NB4 (cell line): ENCODE results near the gene OPHN1.

Experiments used
- POLR2A ChIP-seq: IDR thresholded peaks from 2 replicates; pipeline ENCODE4 v1.6.1; 2011; ENCODE audit warnings: mild to moderate bottlenecking; ENCODE audit not compliant: insufficient read length; ENCODE audit errors: extremely low read depth
- TF ChIP-seq, protein P1 (sequence below): IDR thresholded peaks from one replicate; pipeline ENCODE4 v1.5.1; 2012; ENCODE audit warnings: low read depth, low read length

DNA sequence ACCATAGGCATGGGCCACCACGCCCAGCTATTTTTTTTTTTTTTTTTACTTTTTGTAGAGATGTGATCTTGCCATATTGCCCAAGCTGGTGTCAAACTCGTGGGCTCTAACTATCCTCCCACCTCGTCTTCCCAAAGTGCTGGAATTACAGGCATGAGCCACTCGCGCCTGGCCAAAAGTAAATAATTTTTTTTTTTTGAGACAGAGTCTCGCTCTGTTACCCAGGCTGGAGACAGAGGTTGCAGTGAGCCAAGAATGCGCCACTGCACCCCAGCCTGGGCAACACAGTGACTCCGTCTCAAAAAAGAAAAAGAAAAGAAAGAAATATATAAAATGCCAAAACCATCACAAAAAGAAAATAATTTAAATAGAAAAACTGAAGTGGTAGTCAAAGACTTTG lies 18.4 kb upstream of the OPHN1 start:
- TF ChIP-seq POLR2A, result no peak
- TF ChIP-seq, protein P1, sequence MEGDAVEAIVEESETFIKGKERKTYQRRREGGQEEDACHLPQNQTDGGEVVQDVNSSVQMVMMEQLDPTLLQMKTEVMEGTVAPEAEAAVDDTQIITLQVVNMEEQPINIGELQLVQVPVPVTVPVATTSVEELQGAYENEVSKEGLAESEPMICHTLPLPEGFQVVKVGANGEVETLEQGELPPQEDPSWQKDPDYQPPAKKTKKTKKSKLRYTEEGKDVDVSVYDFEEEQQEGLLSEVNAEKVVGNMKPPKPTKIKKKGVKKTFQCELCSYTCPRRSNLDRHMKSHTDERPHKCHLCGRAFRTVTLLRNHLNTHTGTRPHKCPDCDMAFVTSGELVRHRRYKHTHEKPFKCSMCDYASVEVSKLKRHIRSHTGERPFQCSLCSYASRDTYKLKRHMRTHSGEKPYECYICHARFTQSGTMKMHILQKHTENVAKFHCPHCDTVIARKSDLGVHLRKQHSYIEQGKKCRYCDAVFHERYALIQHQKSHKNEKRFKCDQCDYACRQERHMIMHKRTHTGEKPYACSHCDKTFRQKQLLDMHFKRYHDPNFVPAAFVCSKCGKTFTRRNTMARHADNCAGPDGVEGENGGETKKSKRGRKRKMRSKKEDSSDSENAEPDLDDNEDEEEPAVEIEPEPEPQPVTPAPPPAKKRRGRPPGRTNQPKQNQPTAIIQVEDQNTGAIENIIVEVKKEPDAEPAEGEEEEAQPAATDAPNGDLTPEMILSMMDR, result no peak
